ENCODE measurements around the gene SRGAP3.

Gene SRGAP3

GRCh38 chr3:9135930-9136525, 113.4 kb downstream of the SRGAP3 start:
- no peak for DNase-seq (ENCODE audit: low spot score in 2 of 2)
- Mint-ChIP-seq H3K27ac (ENCODE audit: low read depth) (no peak overlapping the region), H3K27me3 (peaks cover 30% of the 10 kb centered on the region), H3K9me3 (no peaks in the 10 kb centered on the region), H3K36me3 (ENCODE audit: insufficient read depth) (no peaks in the 10 kb centered on the region), H3K4me3 (no peak overlapping the region), H3K4me1 (no peaks in the 10 kb centered on the region)
- ATAC-seq (replicated peaks; ENCODE audit: extremely low read depth, poor library complexity, severe bottlenecking) = no peak

DNA sequence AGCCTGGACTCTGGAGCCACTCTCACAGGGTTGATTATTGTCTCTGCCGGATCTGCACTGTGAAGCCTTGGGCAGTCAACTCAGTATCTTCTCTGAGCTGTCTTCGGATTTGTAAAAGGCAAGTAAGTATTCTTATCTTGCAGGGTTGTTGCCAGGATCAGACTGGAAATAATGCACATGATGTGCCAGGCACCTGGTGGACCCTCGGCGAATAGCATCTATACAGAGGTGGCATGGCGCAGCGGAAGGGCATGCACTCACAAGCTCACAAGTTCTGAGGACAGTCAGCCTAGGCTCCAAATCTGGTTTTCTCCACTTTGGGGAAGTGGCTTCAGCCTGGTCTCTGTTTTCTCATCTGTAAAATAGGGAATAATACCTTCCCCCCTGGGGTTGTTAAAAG, 113.9 kb downstream of the SRGAP3 start:
- H3K27me3 Mint-ChIP-seq = peaks cover 30% of the 10 kb centered on the region
- ATAC-seq (replicated peaks; ENCODE audit: extremely low read depth, poor library complexity, severe bottlenecking) = no peak
- H3K9me3 Mint-ChIP-seq = no peaks in the 10 kb centered on the region
- H3K27ac Mint-ChIP-seq (ENCODE audit: low read depth) = no peak overlapping the region
- no peaks in the 10 kb centered on the region for H3K36me3 Mint-ChIP-seq (ENCODE audit: insufficient read depth)
- DNase-seq (ENCODE audit: low spot score in 2 of 2) = no peak
- H3K4me1 Mint-ChIP-seq = no peaks in the 10 kb centered on the region
- H3K4me3 Mint-ChIP-seq = no peak overlapping the region

DNA sequence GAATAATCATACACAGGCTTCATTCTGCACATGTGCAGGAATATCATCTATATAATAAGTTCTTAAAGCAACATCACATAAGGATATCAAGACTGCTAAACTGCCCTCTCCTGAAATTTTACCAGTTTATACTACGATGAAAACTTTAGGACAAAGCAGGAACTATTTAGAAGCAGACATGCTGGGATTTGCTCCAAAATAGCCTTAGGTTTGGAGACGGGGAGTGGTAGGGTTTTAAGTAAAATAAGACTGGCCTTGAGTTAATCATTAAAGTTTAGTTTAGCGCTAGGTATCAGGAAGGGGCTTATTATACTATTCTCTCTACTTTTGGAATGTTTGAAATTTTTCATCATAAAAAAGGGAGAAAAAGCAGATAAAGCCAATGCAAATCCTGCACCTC, 115.8 kb downstream of the SRGAP3 start:
- peaks cover 19% of the 10 kb centered on the region for H3K27me3 Mint-ChIP-seq
- H3K9me3 Mint-ChIP-seq = no peaks in the 10 kb centered on the region
- H3K4me1 Mint-ChIP-seq = no peaks in the 10 kb centered on the region
- ATAC-seq (replicated peaks; ENCODE audit: extremely low read depth, poor library complexity, severe bottlenecking) (no peak), DNase-seq (ENCODE audit: low spot score in 2 of 2) (no peak)
- H3K4me3 Mint-ChIP-seq = no peak overlapping the region
- no peak overlapping the region for H3K27ac Mint-ChIP-seq (ENCODE audit: low read depth)
- no peaks in the 10 kb centered on the region for H3K36me3 Mint-ChIP-seq (ENCODE audit: insufficient read depth)

DNA sequence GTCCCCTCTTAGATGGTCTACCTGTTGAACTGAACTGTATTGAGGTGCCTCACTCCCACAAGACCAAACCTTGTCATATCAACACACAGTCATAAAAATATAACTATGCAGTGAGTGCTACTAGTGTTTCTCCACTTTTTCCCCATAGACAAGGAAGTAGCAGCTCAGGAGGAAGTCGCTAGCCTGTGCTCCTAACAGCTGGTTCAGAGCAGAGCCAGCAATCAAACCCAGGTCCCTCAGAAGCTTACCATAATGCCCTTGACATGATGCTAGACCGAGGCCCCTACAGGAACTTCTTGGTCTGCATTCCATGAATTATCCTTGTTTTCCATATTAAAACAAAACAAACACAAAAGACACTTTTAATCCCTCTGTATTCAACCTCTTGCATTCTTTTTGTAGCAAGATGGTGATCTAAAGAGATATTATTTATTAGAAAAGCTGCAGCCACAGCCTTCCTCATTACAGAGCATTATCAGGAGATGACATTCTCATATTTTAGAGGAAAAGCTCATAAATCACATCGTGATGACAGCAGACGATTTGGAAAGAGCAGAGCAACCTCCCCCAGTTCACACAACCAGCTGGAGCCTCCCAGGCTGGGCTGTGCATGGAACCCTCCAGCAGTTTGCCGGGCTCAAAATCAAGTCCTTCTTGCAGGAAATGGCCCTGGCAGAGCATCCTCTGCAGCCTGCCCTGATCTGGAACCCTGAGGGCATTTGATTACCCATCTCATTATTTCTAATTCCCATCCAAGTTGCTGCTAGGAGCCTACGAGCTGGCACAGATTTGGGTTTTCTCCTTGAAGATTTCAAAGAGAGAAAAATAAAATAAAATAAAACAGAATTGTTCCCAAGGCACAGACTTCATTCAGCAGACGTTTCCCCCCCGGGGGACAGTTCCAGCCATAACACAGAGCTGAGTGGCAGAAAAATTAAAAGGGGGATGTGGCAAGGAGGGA, 118.8 kb downstream of the SRGAP3 start:
- ATAC-seq (replicated peaks; ENCODE audit: extremely low read depth, poor library complexity, severe bottlenecking) (no peak), DNase-seq (ENCODE audit: low spot score in 2 of 2) (no peak)
- Mint-ChIP-seq H3K27me3 (no peaks in the 10 kb centered on the region), H3K4me1 (no peaks in the 10 kb centered on the region), H3K9me3 (no peaks in the 10 kb centered on the region), H3K27ac (ENCODE audit: low read depth) (no peak overlapping the region), H3K36me3 (ENCODE audit: insufficient read depth) (no peaks in the 10 kb centered on the region), H3K4me3 (no peak overlapping the region)

DNA sequence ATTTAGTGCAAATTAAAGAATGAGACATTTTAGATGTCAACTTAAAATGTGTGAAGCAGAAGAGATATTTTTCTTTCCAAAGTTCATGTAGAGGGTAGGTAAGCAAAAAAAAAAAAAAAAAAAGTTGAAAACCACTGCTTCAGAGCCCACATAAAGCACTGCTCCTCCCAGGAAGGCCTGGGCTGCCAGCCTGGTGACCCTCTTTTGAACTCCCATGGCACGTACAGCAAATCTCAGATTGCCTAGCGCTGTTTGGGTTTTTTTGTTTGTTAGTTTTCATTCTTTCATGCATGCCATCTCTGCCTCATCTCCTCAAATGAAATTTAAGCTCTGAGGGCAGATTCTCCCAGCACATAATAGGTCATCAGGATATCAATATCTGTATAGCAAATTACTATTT, 120.1 kb downstream of the SRGAP3 start:
- Mint-ChIP-seq H3K9me3 (no peaks in the 10 kb centered on the region), H3K4me1 (no peaks in the 10 kb centered on the region), H3K27me3 (no peaks in the 10 kb centered on the region), H3K36me3 (ENCODE audit: insufficient read depth) (no peaks in the 10 kb centered on the region), H3K27ac (ENCODE audit: low read depth) (no peak overlapping the region), H3K4me3 (no peak overlapping the region)
- DNase-seq (ENCODE audit: low spot score in 2 of 2) (no peak), ATAC-seq (replicated peaks; ENCODE audit: extremely low read depth, poor library complexity, severe bottlenecking) (no peak)

- Mint-ChIP-seq H3K27ac (ENCODE audit: low read depth) (no peak overlapping the region), H3K4me1 (no peaks in the 10 kb centered on the region), H3K4me3 (no peak overlapping the region), H3K27me3 (no peaks in the 10 kb centered on the region), H3K9me3 (no peaks in the 10 kb centered on the region), H3K36me3 (ENCODE audit: insufficient read depth) (no peaks in the 10 kb centered on the region)
- ATAC-seq (replicated peaks; ENCODE audit: extremely low read depth, poor library complexity, severe bottlenecking) = no peak
- DNase-seq (ENCODE audit: low spot score in 2 of 2) = no peak
Observed at GRCh38 chr3:9125278-9125951, 124.0 kb downstream of the SRGAP3 start.

GRCh38 chr3:9124730-9125129, 124.7 kb downstream of the SRGAP3 start:
- no peaks in the 10 kb centered on the region for H3K36me3 Mint-ChIP-seq (ENCODE audit: insufficient read depth)
- no peak overlapping the region for H3K27ac Mint-ChIP-seq (ENCODE audit: low read depth)
- H3K9me3 Mint-ChIP-seq = no peaks in the 10 kb centered on the region
- H3K4me3 Mint-ChIP-seq = no peak overlapping the region
- H3K4me1 Mint-ChIP-seq = no peaks in the 10 kb centered on the region
- DNase-seq (ENCODE audit: low spot score in 2 of 2) = no peak
- no peak for ATAC-seq (replicated peaks; ENCODE audit: extremely low read depth, poor library complexity, severe bottlenecking)
- H3K27me3 Mint-ChIP-seq = no peaks in the 10 kb centered on the region

DNA sequence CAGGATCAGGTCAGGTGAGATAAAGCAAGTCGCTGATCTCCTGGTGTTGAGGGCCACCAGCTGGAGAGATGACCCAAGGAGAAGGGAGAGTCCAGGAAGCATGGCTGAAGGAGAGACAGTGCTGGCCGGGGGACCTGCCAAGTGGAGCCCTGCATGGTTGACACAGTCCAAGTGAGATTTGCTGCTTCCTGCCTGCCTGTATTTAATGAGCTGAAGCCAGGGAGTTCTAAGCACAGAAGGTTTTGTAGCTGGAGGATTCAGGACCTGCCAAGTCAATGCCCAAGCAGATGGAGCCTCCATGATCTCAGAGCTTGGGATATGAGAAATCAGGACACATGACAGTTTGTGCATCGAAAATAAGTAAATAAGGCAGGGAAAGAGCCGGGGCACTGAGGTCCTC, 125.6 kb downstream of the SRGAP3 start:
- DNase-seq (ENCODE audit: low spot score in 2 of 2) (no peak), ATAC-seq (replicated peaks; ENCODE audit: extremely low read depth, poor library complexity, severe bottlenecking) (no peak)
- no peak overlapping the region for H3K4me3 Mint-ChIP-seq
- no peaks in the 10 kb centered on the region for H3K4me1 Mint-ChIP-seq
- H3K27ac Mint-ChIP-seq (ENCODE audit: low read depth) = no peak overlapping the region
- H3K27me3 Mint-ChIP-seq = no peaks in the 10 kb centered on the region
- H3K9me3 Mint-ChIP-seq = no peaks in the 10 kb centered on the region
- no peaks in the 10 kb centered on the region for H3K36me3 Mint-ChIP-seq (ENCODE audit: insufficient read depth)

GRCh38 chr3:9122732-9123364, 126.6 kb downstream of the SRGAP3 start:
- H3K27me3 Mint-ChIP-seq = no peaks in the 10 kb centered on the region
- no peak overlapping the region for H3K27ac Mint-ChIP-seq (ENCODE audit: low read depth)
- DNase-seq (ENCODE audit: low spot score in 2 of 2) (no peak), ATAC-seq (replicated peaks; ENCODE audit: extremely low read depth, poor library complexity, severe bottlenecking) (no peak)
- no peak overlapping the region for H3K4me3 Mint-ChIP-seq
- H3K9me3 Mint-ChIP-seq = no peaks in the 10 kb centered on the region
- H3K36me3 Mint-ChIP-seq (ENCODE audit: insufficient read depth) = no peaks in the 10 kb centered on the region
- no peaks in the 10 kb centered on the region for H3K4me1 Mint-ChIP-seq

DNA sequence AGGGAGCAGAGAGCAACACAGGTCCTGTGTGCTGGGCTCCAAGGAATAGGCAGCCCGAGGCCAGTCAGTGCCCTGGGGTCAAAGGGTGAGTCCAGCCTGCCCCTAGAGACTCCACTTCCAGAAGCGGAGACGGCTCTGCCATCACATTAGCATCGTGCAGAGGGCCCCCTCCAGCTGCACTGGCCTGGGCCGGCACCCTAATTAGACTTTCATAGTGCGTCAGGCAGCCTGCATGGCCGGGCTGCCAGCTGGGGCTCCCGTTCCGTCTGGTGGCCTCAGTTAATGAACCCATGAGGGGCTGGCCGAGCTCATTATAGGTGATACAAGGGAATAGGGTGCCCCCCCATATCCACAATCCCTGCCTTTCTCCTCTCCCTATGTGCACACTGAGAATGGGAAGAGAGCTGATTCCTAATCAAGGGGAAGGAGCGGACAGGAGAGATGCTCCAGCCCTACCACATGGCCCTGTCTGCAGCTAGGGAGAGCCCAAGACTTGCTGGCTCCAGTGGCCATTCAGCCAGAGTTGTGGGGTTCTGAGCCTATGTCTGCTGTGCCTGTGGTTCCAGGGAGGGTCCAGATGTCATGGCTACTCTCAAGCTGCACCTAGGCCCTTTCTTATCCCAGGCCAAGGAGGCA, 128.0 kb downstream of the SRGAP3 start:
- Mint-ChIP-seq H3K27ac (ENCODE audit: low read depth) (no peak overlapping the region), H3K27me3 (no peaks in the 10 kb centered on the region), H3K9me3 (no peaks in the 10 kb centered on the region), H3K36me3 (ENCODE audit: insufficient read depth) (no peaks in the 10 kb centered on the region), H3K4me3 (no peak overlapping the region), H3K4me1 (no peaks in the 10 kb centered on the region)
- ATAC-seq (replicated peaks; ENCODE audit: extremely low read depth, poor library complexity, severe bottlenecking) = no peak
- no peak for DNase-seq (ENCODE audit: low spot score in 2 of 2)

DNA sequence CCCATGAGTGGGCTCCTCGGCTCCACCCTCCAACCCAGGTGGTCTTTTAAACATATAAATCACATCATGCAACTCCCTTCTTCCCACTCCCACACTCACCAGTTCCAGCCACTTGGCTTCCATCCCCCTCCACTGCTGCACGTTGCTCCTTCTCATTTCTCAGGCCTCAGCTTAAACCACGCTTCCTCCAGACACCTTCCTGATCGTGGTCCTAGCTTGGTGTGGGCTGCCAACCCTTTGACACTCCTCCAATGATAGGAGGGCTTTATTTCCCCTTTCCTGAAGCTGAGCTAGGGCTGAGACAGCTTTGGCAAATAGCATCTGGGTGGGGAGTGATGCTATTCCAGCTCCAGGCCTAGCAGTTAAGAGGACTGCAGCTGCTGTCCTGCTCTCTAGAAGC, 130.1 kb downstream of the SRGAP3 start:
- Mint-ChIP-seq H3K4me1 (no peaks in the 10 kb centered on the region), H3K27me3 (no peaks in the 10 kb centered on the region), H3K9me3 (no peaks in the 10 kb centered on the region), H3K36me3 (ENCODE audit: insufficient read depth) (no peaks in the 10 kb centered on the region), H3K27ac (ENCODE audit: low read depth) (no peak overlapping the region), H3K4me3 (no peak overlapping the region)
- no peak for DNase-seq (ENCODE audit: low spot score in 2 of 2)
- ATAC-seq (replicated peaks; ENCODE audit: extremely low read depth, poor library complexity, severe bottlenecking) = no peak

GRCh38 chr3:9118222-9118621, 131.2 kb downstream of the SRGAP3 start:
- Mint-ChIP-seq H3K27me3 (no peaks in the 10 kb centered on the region), H3K4me1 (no peaks in the 10 kb centered on the region), H3K27ac (ENCODE audit: low read depth) (no peak overlapping the region)

More at GRCh38 chr3:9118222-9118621, 131.2 kb downstream of the SRGAP3 start:
- Mint-ChIP-seq H3K9me3 (no peaks in the 10 kb centered on the region), H3K36me3 (ENCODE audit: insufficient read depth) (no peaks in the 10 kb centered on the region), H3K4me3 (no peak overlapping the region)
- DNase-seq (ENCODE audit: low spot score in 2 of 2) (no peak), ATAC-seq (replicated peaks; ENCODE audit: extremely low read depth, poor library complexity, severe bottlenecking) (no peak)

Measured in central memory CD8-positive, alpha-beta T cell (primary cell).